HL-60 (cell line): ENCODE measurements around the gene FUT1.

Source experiments
- CTCF ChIP-seq: IDR thresholded peaks from one replicate; pipeline ENCODE4 v1.5.1; 2011; ENCODE audit warnings: low read length, control low read depth, inconsistent platforms; ENCODE audit not compliant: insufficient read depth
- SPI1 ChIP-seq: IDR thresholded peaks from 2 replicates; pipeline ENCODE4 v1.6.1; 2012; ENCODE audit warnings: low read depth, mild to moderate bottlenecking, borderline replicate concordance

- TF ChIP-seq CTCF (no peak), SPI1 (no peak)
Observed at GRCh38 chr19:48796298-48797083, 44.0 kb upstream of the FUT1 start.
